Activated naive CD4-positive, alpha-beta T cell treated with anti-CD3 and anti-CD28 coated beads, Interleukin-2, amount 50 U/mL, for 24 hours (primary cell): ENCODE data around the gene MTUS2.

Source experiments
- H3K27ac Mint-ChIP-seq: one replicate; pipeline ENCODE4 v1.8.0; 2021; ENCODE audit warnings: mild to moderate bottlenecking, mixed read lengths
- H3K27me3 Mint-ChIP-seq: one replicate; pipeline ENCODE4 v1.8.0; 2021; ENCODE audit warnings: mixed read lengths
- H3K36me3 Mint-ChIP-seq: one replicate; pipeline ENCODE4 v1.8.0; 2021; ENCODE audit warnings: mixed read lengths
- H3K4me1 Mint-ChIP-seq: one replicate; pipeline ENCODE4 v1.8.0; 2021; ENCODE audit warnings: mixed read lengths
- H3K4me3 Mint-ChIP-seq: one replicate; pipeline ENCODE4 v1.8.0; 2021; ENCODE audit warnings: mild to moderate bottlenecking, mixed read lengths
- H3K9me3 Mint-ChIP-seq: one replicate; pipeline ENCODE4 v1.8.0; 2021; ENCODE audit warnings: mixed read lengths

Gene MTUS2

GRCh38 chr13:29021311-29021710, 201.2 kb downstream of the MTUS2 start:
- Mint-ChIP-seq H3K27ac (no peak overlapping the region), H3K9me3 (no peaks in the 10 kb centered on the region), H3K27me3 (no peaks in the 10 kb centered on the region), H3K4me3 (no peak overlapping the region), H3K4me1 (peaks cover 15% of the 10 kb centered on the region), H3K36me3 (no peaks in the 10 kb centered on the region)

- Mint-ChIP-seq H3K4me3 (no peak overlapping the region), H3K27me3 (no peaks in the 10 kb centered on the region), H3K27ac (no peak overlapping the region), H3K4me1 (peaks cover 15% of the 10 kb centered on the region), H3K36me3 (no peaks in the 10 kb centered on the region), H3K9me3 (no peaks in the 10 kb centered on the region)
Measured at GRCh38 chr13:29021717-29022116, 201.6 kb downstream of the MTUS2 start.

GRCh38 chr13:29022410-29022809, 202.3 kb downstream of the MTUS2 start:
- peaks cover 15% of the 10 kb centered on the region for H3K4me1 Mint-ChIP-seq
- H3K36me3 Mint-ChIP-seq = no peaks in the 10 kb centered on the region
- H3K4me3 Mint-ChIP-seq = no peak overlapping the region
- no peaks in the 10 kb centered on the region for H3K9me3 Mint-ChIP-seq
- no peak overlapping the region for H3K27ac Mint-ChIP-seq
- H3K27me3 Mint-ChIP-seq = no peaks in the 10 kb centered on the region

- peaks cover 15% of the 10 kb centered on the region for H3K4me1 Mint-ChIP-seq
- H3K27me3 Mint-ChIP-seq = no peaks in the 10 kb centered on the region
- no peaks in the 10 kb centered on the region for H3K36me3 Mint-ChIP-seq
- H3K4me3 Mint-ChIP-seq = no peak overlapping the region
- no peak overlapping the region for H3K27ac Mint-ChIP-seq
- H3K9me3 Mint-ChIP-seq = no peaks in the 10 kb centered on the region
Measured at GRCh38 chr13:29022968-29023367, 202.8 kb downstream of the MTUS2 start.

- H3K36me3 Mint-ChIP-seq = no peaks in the 10 kb centered on the region
- H3K27ac Mint-ChIP-seq = no peak overlapping the region
- no peak overlapping the region for H3K4me3 Mint-ChIP-seq
- H3K27me3 Mint-ChIP-seq = no peaks in the 10 kb centered on the region
- H3K4me1 Mint-ChIP-seq = peaks cover 10% of the 10 kb centered on the region
- no peaks in the 10 kb centered on the region for H3K9me3 Mint-ChIP-seq
Measured at GRCh38 chr13:29024783-29025182, 204.6 kb downstream of the MTUS2 start.

- Mint-ChIP-seq H3K36me3 (no peaks in the 10 kb centered on the region), H3K9me3 (no peaks in the 10 kb centered on the region), H3K27me3 (no peaks in the 10 kb centered on the region), H3K27ac (no peak overlapping the region), H3K4me3 (no peak overlapping the region), H3K4me1 (no peaks in the 10 kb centered on the region)
Measured at GRCh38 chr13:29028868-29029267, 208.7 kb downstream of the MTUS2 start.

GRCh38 chr13:29038700-29039099, 218.6 kb downstream of the MTUS2 start:
- Mint-ChIP-seq H3K4me3 (no peak overlapping the region), H3K9me3 (no peaks in the 10 kb centered on the region), H3K4me1 (no peaks in the 10 kb centered on the region), H3K27me3 (no peaks in the 10 kb centered on the region), H3K36me3 (no peaks in the 10 kb centered on the region), H3K27ac (no peak overlapping the region)

- no peaks in the 10 kb centered on the region for H3K36me3 Mint-ChIP-seq
- no peaks in the 10 kb centered on the region for H3K27me3 Mint-ChIP-seq
- no peak overlapping the region for H3K4me3 Mint-ChIP-seq
- no peak overlapping the region for H3K27ac Mint-ChIP-seq
- H3K9me3 Mint-ChIP-seq = peaks cover under 1% of the 10 kb centered on the region
- no peaks in the 10 kb centered on the region for H3K4me1 Mint-ChIP-seq
Measured at GRCh38 chr13:29039212-29039611, 219.1 kb downstream of the MTUS2 start.

GRCh38 chr13:29046588-29046987, 226.4 kb downstream of the MTUS2 start:
- no peaks in the 10 kb centered on the region for H3K36me3 Mint-ChIP-seq
- H3K27ac Mint-ChIP-seq = no peak overlapping the region
- H3K4me3 Mint-ChIP-seq = no peak overlapping the region
- no peaks in the 10 kb centered on the region for H3K27me3 Mint-ChIP-seq
- peaks cover 27% of the 10 kb centered on the region for H3K9me3 Mint-ChIP-seq
- H3K4me1 Mint-ChIP-seq = no peaks in the 10 kb centered on the region

GRCh38 chr13:29049524-29049923, 229.4 kb downstream of the MTUS2 start:
- Mint-ChIP-seq H3K27me3 (no peaks in the 10 kb centered on the region), H3K4me3 (no peak overlapping the region)

GRCh38 chr13:29050719-29051118, 230.6 kb downstream of the MTUS2 start:
- H3K4me1 Mint-ChIP-seq = no peaks in the 10 kb centered on the region
- no peaks in the 10 kb centered on the region for H3K36me3 Mint-ChIP-seq
- no peak overlapping the region for H3K27ac Mint-ChIP-seq
- H3K27me3 Mint-ChIP-seq = no peaks in the 10 kb centered on the region
- no peak overlapping the region for H3K4me3 Mint-ChIP-seq
- peaks cover 15% of the 10 kb centered on the region for H3K9me3 Mint-ChIP-seq

More at GRCh38 chr13:29049524-29049923, 229.4 kb downstream of the MTUS2 start:
- H3K27ac Mint-ChIP-seq = no peak overlapping the region
- no peaks in the 10 kb centered on the region for H3K4me1 Mint-ChIP-seq
- H3K36me3 Mint-ChIP-seq = no peaks in the 10 kb centered on the region
- peaks cover 24% of the 10 kb centered on the region for H3K9me3 Mint-ChIP-seq

GRCh38 chr13:29059800-29060199, 239.7 kb downstream of the MTUS2 start:
- Mint-ChIP-seq H3K9me3 (peaks cover 8% of the 10 kb centered on the region), H3K4me1 (no peaks in the 10 kb centered on the region), H3K4me3 (no peak overlapping the region), H3K27ac (no peak overlapping the region), H3K27me3 (no peaks in the 10 kb centered on the region), H3K36me3 (no peaks in the 10 kb centered on the region)

GRCh38 chr13:29065142-29065541, 245.0 kb downstream of the MTUS2 start:
- Mint-ChIP-seq H3K4me3 (no peak overlapping the region), H3K27me3 (no peaks in the 10 kb centered on the region), H3K27ac (no peak overlapping the region), H3K36me3 (no peaks in the 10 kb centered on the region), H3K9me3 (peaks cover 8% of the 10 kb centered on the region), H3K4me1 (no peaks in the 10 kb centered on the region)

GRCh38 chr13:29067306-29067945, 247.3 kb downstream of the MTUS2 start:
- H3K36me3 Mint-ChIP-seq = no peaks in the 10 kb centered on the region
- no peaks in the 10 kb centered on the region for H3K4me1 Mint-ChIP-seq
- H3K9me3 Mint-ChIP-seq = no peaks in the 10 kb centered on the region
- H3K4me3 Mint-ChIP-seq = no peak overlapping the region
- no peaks in the 10 kb centered on the region for H3K27me3 Mint-ChIP-seq
- H3K27ac Mint-ChIP-seq = no peak overlapping the region

GRCh38 chr13:29073755-29074154, 253.6 kb downstream of the MTUS2 start:
- peaks cover 4% of the 10 kb centered on the region for H3K4me1 Mint-ChIP-seq
- H3K9me3 Mint-ChIP-seq = peaks cover under 1% of the 10 kb centered on the region
- H3K27me3 Mint-ChIP-seq = peaks cover 1% of the 10 kb centered on the region
- no peak overlapping the region for H3K27ac Mint-ChIP-seq
- H3K36me3 Mint-ChIP-seq = no peaks in the 10 kb centered on the region
- H3K4me3 Mint-ChIP-seq = no peak overlapping the region

GRCh38 chr13:29077051-29077813, 257.1 kb downstream of the MTUS2 start:
- no peak overlapping the region for H3K27ac Mint-ChIP-seq
- H3K4me1 Mint-ChIP-seq = peaks cover 21% of the 10 kb centered on the region
- H3K4me3 Mint-ChIP-seq = no peak overlapping the region
- no peaks in the 10 kb centered on the region for H3K36me3 Mint-ChIP-seq
- peaks cover 5% of the 10 kb centered on the region for H3K9me3 Mint-ChIP-seq
- H3K27me3 Mint-ChIP-seq = peaks cover 1% of the 10 kb centered on the region
